ENCODE measurements around the gene LRRC4C.

- no peak for TF ChIP-seq TCF7 (IDR thresholded peaks at IDR 0.05; ENCODE audit: borderline replicate concordance)
- no peak for TF ChIP-seq POLR2AphosphoS5 (IDR thresholded peaks at IDR 0.05; ENCODE audit: low read length)
- no peak for TF ChIP-seq CTCF (IDR thresholded peaks at IDR 0.05 in 2 of 3, conservative IDR thresholded peaks at IDR 0.05 in 1 of 3; ENCODE audit: control insufficient read depth in 2 of 3, extremely low read depth in 1 of 3, insufficient read depth in 1 of 3, low read depth in 3 of 3, low read length in 3 of 3)
These were observed 727.3 kb downstream of the LRRC4C start for GRCh38 chr11:40732132-40732531.
